GF-D8 (cell line): ENCODE measurements around the gene DEFB124.
"Not testable (repeated sequence)": the region's sequence is repeated elsewhere in the genome, so short reads cannot be mapped to it uniquely, and the experiment has no call there.

Source experiments
- DNase-seq: peaks from one replicate; lab custom pipeline; 2025; lab: John Stamatoyannopoulos, UW

Gene DEFB124

DNA sequence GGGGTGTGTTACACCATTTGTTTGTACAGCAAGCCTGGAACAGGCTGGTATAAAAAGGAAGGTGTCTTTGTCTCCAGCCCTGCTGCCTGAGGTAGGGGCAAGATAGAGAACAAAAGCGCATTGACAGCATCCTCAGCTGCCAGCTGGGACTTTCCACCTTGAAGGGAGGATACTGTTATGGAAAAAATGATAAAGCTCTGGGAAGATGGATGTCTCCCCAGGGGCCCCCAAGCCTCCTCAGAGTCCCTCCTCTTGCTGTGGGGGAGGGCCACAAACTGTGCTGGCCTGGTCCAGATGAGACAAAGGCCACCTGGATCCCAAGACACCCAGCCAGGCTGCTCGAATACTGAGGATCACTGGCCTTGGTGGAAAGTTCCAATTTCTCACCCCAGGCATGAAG lies 13.2 kb upstream of the DEFB124 start:
- DNase-seq, result no peak

DNA sequence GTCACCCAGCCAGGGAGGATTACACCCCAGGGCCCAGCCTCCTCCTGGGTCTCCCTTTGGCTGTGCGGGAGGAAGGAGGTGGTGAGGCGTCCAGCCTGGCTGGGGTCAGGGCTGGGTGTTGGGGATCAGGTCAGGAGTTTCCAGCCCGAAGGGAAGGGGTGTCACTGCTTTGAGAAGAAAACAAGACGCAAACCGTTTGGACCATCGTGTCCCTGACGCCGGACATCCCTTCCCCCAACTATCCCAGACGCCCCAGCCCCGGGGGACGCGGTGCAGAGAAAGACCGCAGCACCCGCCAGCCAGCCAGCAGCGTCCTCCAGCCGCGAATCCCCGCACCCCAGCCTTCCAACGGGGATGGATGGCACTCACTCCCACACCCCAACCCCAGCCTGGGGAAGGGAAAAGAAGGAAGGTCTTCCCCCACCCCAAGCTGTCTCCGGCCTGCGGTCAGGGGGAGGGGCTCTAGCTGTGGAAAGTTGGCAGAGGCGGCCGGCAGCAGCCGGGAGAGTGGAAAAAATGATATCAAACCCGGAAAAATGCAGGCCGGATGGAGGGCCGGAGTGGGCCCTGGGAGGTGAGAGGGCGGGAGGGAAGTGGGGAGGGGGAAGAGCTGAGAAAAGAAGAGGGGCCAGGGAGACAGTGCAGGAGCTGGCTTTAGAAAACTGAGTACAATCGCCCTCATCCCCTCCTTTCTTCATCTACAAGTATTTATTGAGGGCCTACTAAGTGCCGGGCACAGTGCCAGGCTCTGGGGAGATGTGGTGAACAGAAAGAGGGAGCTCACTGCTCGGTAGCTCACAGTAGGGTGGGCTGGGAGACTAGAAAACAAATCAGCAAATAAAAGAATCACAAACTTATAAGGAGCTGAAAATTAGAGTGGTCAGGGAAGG lies 10.8 kb upstream of the DEFB124 start:
- DNase-seq, result no peak

DNA sequence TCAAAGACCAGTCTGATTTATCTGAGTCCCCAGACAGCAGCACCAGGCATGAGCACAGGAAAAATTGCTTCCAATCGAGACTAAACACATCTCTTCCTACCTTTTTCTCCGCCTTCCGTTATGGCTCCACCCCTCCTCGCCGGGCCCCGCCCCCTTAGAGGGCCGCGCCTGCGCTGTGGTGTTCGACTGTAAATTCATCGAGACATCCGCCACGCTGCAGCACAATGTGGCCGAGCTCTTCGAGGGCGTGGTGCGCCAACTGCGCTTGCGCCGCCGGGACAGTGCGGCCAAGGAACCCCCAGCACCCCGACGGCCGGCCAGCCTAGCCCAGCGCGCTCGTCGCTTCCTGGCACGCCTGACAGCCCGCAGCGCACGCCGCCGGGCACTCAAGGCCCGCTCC lies 9.1 kb upstream of the DEFB124 start:
- no peak for DNase-seq

GRCh38 chr20:31476643-31477215 lies 1.8 kb upstream of the DEFB124 start:
- DNase-seq, result no peak

DNA sequence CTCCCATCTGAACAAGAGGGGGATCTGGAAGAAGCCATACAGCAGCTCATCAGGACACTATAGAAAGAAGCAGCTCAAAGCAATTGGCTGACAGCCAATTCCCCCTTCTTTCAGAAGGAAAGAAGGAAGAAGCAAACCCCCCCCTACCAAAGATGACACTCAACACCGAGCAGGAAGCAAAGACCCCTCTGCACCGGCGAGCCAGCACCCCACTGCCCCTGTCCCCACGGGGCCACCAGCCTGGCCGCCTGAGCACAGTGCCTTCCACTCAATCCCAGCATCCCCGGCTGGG lies 1.3 kb upstream of the DEFB124 start:
- DNase-seq, result no peak

DNA sequence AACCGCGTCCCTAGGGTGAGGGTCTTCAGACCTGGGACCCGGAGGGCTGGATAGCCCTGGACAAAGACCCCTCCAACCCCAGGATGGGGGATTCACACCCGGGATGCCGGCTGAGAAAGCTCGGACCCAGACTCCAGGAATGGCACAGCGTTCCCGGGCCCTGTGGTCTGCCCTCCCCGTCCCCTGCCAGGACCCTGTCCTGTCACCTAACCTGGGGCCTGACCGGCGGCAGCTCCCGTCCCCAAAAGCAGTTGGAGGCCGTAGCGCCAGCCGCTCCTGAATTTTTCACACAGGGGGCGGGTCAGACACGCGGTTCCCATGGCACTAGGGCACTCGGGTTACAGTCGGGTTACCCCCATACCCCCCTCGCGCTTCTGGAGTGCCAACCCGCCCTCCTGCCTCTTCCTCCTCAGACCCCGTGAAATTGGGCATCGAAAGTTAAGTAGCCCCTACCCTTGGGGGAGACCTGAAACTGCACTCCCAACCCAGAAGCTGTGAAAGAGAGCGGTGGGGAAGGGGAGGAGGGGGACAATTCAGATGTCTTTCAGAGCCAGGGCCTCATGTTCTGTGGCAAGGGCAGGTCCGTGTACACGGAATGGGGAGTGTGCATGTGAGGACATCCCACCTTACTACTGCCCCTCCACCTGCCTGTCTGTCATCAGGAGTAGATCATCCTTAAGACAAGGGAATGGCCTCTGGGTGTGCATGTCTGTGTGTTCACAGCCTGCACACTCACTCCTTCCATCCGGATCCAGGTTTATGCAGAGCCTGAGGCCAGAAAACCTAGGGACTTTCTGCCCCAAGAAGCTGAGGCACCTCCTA lies 756 bp upstream of the DEFB124 start:
- DNase-seq, result no peak

GRCh38 chr20:31474097-31474436 lies 860 bp downstream of the DEFB124 start:
- no peak for DNase-seq

- DNase-seq, result no peak
Measured at GRCh38 chr20:31473331-31474096, 1.4 kb downstream of the DEFB124 start.

DNA sequence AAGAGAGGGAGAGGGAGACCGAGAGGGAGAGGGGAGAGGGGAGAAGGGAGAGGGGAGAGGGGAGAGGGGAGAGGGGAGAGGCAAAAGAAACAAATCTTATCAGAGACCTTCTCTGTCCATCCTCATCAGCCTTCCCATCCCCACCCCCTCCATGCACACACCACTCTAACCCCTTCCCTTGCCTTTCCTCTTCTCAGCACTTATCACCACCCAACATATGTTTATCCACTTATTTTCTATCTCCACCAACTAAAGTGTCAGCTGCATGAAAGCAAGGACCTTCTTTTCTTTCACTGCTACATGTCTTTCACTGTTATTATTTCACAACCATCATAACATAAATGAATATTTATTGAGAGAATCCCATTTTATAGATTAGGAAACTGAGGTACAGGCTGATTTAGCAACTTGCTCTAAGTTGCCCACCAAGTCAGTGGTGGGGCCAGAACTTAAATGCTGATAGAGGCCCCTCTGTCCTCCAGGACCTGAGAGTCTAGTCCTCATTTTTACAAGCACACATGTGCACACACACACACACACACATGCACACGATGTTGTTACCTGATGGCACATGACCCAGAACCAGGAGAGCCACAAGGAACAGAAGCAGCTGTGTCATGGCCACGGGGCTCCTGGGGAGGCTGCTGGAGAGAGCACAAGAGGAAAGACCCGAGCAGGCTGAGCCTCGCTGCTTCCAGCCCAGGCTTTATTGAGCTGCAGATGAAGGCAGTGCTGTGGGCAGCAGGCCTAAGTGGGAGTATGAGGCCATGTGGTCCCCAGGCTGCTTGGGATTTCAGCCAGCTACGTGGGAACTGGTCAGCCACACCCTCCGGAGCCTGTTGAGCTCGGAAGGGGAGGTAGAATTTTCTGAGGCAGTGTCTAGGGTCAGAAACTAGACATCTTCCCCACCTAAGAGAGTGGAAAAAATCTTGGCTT lies 2.3 kb downstream of the DEFB124 start:
- no peak for DNase-seq

DNA sequence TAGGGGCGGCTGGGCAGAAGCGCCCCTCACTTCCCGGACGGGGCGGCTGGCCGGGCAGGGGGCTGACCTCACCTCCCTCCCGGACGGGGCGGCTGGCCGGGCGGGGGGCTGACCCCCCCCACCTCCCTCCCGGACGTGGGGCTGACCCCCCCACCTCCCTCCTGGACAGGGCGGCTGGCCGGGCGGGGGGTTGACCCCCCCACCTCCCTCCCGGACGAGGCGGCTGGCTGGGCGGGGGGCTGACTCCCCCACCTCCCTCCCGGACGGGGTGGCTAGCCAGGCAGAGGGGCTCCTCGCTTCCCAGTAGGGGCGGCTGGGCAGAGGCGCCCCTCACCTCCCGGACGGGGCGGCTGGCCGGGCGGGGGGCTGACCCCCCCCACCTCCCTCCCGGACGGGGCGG lies 4.0 kb downstream of the DEFB124 start:
- DNase-seq, result not testable (repeated sequence)

DNA sequence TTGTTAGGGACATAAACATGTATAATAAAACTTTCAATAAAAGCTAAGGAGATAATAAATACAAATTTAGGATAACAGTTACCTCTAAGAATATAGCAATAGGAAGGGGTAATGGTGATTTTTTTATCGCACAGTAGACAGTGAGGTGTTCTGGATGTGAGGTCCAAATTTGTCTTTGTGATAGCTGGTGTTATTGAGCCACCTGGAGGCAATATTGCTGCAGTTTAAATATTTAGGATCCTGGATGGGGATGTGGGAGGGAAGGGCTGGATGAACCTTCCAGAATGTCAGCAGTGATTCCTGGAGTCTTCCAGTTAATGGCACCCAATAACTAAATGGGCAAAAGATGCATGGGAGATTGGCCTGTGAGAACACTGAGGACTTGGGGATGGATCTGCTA lies 20.6 kb downstream of the DEFB124 start:
- no peak for DNase-seq

GRCh38 chr20:31452575-31452974 lies 22.4 kb downstream of the DEFB124 start:
- DNase-seq, result no peak

DNA sequence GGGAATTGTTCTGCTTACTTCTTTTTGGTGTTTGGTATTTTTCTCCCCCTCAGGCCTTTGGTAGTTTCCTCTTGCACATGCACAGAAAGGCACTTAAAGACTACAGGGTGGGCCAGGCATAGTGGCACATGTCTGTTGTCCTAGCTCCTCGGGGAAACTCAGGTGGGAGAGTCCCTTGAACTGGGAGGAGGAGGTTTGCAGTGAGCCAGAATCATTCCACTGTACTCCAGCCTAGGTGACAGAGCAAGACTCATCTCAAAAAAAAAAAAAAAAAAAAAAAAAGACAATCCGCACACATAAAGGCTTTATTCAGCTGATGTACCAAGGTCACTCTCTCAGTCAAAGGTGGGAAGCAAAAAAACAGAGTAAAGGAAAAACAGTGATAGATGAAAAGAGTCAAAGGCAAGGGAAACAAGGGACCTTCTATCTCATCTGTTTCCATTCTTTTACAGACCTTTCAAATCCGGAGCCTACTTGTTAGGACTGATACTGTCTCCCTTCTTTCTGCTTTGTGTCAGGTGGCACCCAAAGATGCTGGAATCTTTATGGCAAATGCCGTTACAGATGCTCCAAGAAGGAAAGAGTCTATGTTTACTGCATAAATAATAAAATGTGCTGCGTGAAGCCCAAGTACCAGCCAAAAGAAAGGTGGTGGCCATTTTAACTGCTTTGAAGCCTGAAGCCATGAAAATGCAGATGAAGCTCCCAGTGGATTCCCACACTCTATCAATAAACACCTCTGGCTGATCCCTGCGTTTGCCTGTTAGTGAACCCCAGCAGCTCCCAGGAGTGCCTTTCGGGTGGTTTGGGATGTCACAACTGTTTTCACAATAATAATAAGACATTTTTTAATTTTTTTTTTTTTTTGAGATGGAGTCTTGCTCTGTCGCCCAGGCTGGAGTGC lies 25.2 kb downstream of the DEFB124 start:
- DNase-seq, result no peak

DNA sequence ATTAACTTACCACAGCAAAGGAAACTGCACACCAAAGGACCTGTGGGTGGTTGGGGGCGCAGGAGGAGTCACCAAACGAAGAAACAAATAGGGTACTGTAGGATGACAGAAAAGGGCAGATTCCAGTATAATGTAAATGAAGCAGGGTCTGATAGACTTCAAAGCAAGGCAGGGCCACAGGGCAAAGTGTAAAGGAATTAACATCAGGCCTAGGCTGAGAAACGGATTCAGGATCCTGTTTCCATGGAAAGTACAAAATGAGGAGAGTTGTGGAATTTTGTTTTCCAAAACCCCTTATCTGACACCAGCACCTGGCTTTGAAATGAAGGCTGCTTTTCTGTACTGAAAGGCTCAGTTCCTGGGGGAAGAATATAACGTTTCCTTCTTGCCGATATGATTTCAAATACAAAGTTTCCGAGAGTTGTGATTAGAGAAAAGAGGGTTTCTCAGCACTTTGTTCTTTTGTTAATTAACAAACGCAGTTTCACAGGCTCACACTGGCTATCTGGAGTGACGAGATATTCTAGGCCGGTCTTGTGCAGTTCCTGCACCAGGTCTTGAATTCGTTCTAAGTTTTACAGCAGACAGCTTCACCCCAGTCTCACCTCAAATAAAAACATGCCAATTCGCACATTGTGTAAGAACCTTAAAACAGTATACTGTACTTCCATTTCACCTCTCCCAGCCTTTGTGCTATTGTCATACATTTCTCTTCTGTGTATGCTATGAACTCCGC lies 28.7 kb downstream of the DEFB124 start:
- DNase-seq, result no peak

GRCh38 chr20:31440012-31440659 lies 34.8 kb downstream of the DEFB124 start, which contains the start of gene DEFB123:
Gene DEFB123 (plus strand): TSS chr20:31440632. CDS start chr20:31440699, 67 bp downstream.
- DNase-seq, result no peak

GRCh38 chr20:31430568-31431115 lies 44.3 kb downstream of the DEFB124 start:
- DNase-seq, result no peak

DNA sequence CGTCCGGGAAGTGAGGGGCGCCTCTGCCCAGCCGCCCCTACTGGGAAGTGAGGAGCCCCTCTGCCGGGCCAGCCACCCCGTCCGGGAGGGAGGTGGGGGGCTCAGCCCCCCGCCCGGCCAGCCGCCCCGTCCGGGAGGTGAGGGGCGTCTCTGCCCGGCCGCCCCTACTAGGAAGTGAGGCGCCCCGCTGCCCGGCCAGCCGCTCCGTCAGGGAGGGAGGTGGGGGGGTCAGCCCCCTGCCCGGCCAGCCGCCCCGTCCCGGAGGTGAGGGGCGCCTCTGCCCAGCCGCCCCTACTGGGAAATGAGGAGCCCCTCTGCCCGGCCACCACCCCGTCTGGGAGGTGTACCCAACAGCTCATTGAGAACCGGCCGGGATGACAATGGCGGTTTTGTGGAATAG lies 47.4 kb downstream of the DEFB124 start:
- not testable (repeated sequence) for DNase-seq

DNA sequence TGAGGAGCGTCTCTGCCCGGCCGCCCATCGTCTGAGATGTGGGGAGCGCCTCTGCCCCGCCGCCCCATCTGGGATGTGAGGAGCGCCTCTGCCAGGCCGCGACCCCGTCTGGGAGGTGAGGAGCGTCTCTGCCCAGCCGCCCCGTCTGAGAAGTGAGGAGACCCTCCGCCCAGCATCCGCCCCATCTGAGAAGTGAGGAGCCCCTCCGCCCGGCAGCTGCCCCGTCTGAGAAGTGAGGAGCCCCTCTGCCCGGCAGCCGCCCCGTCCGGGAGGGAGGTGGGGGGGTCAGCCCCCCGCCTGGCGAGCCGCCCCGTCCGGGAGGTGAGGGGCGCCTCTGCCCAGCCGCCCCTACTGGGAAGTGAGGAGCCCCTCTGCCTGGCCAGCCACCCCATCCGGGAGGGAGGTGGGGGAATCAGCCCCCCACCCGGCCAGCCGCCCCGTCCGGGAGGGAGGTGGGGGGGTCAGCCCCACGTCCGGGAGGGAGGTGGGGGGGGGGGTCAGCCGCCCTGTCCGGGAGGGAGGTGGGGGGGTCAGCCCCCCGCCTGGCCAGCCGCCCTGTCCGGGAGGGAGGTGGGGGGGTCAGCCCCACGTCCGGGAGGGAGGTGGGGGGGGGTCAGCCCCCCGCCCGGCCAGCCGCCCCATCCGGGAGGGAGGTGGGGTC lies 47.9 kb downstream of the DEFB124 start:
- DNase-seq, result not testable (repeated sequence)
